ENCODE measurements around the gene CGREF1. TPM values are rescaled to one million over a fixed set of nuclear protein-coding genes. Genes with fewer than 3 reads are reported as not detected.
A peak's percentile ranks its signal among the peaks of the same experiment; 100 is the strongest.

CGREF1 gene
- total RNA-seq, 1 donor from 2014 or later = 2.3 TPM

DNA sequence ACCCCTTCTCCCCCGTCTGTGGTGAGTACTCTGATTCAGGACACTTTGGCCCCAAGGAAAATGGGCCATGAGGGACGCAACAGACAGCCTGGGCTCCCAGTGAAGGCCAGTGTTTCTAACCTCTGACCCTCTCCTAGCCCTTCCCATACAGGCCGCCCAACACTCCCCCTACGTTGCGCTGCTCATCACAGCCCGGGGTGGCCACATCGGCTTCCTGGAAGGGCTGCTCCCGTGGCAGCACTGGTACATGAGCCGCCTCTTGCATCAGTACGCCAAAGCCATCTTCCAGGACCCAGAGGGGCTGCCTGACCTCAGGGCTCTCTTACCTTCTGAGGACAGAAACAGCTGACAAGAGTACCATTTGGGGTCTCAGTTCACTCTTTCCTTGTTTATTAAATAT is 11.5 kb upstream of the CGREF1 start:
- TF ChIP-seq, protein P1, sequence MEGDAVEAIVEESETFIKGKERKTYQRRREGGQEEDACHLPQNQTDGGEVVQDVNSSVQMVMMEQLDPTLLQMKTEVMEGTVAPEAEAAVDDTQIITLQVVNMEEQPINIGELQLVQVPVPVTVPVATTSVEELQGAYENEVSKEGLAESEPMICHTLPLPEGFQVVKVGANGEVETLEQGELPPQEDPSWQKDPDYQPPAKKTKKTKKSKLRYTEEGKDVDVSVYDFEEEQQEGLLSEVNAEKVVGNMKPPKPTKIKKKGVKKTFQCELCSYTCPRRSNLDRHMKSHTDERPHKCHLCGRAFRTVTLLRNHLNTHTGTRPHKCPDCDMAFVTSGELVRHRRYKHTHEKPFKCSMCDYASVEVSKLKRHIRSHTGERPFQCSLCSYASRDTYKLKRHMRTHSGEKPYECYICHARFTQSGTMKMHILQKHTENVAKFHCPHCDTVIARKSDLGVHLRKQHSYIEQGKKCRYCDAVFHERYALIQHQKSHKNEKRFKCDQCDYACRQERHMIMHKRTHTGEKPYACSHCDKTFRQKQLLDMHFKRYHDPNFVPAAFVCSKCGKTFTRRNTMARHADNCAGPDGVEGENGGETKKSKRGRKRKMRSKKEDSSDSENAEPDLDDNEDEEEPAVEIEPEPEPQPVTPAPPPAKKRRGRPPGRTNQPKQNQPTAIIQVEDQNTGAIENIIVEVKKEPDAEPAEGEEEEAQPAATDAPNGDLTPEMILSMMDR (conservative IDR thresholded peaks at IDR 0.05; ENCODE audit: low read depth, low read length) = no peak
- DNase-seq (ENCODE audit: low read depth) = no peak
- H3K4me3 ChIP-seq (ENCODE audit: low read depth, low read length) = no peak overlapping the region

DNA sequence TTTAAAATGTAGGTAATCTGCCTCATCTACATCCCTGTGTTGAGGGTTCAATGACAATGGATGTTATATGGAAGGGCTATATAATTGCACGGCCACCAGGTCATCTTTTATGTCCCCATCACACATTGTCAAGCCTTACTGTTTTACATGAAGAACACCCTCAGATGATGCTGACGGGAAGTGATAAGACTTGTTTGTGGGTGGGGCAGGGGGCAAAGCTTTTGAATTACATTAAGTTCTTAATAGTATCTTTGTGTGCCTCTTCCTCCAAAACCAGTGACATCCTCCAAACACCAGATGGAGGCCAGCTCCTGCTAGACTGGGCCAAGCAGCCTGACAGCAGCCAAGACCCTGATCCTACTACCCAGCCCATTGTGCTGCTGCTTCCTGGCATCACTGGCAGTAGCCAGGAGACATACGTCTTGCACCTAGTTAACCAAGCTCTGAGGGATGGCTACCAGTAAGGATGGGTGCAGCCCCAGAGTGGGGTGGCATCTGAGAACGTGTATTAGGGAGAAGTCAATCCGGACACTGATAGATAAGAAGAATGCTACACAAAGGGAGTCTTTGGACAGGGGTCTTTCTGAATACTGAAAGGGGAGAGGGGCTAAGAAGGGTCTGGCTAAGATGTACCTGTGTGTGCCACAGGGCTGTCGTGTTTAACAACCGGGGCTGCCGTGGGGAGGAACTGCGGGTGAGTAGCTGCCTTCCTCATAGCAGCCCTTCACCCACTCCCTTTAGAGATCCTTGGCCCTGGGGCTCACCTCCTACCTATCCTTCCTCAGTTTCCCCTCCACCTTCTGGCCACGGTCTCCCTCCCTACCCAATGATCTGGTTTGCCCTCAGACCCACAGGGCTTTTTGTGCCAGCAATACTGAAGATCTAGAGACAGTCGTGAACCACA is 10.0 kb upstream of the CGREF1 start:
- TF ChIP-seq, protein P1 (conservative IDR thresholded peaks at IDR 0.05; ENCODE audit: low read depth, low read length) = no peak
- no peak for DNase-seq (ENCODE audit: low read depth)
- H3K4me3 ChIP-seq (ENCODE audit: low read depth, low read length) = no peak overlapping the region

DNA sequence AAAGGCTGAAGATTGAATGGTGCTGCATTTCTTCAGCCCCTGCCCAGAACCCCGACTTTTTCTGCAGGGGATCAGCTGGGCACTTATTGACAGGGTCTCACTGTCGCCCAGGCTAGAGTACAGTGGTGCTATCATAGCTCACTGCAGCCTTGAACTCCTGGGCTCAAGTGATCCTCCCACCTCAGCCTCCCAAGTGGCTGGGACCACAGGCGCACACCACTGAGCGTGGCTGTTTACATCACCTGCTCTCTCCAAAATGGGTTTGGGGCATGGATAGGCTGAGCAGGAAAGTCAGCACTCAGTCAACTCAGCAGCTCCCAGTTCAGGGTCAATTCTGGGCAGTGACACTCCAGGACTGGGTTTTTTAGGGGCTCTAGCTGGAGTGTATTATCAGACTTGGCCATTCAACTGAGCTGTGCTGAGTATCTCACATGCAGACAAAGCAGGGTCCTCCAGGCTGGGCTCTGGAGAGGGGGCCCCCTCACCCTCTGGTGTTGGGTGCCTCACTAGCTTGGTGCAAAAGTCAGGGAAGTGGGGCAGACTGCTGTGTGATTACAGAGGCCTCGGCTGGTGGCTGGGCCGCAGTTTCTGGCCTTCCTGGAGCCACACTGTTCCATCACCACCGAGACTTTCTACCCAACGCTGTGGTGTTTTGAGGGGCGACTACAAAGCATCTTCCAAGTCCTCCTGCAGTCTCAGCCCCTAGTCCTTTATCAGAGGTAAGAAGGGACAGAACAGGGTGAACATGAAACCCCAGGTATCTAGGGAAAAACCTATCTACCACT is 9.1 kb upstream of the CGREF1 start:
- H3K4me3 ChIP-seq (ENCODE audit: low read depth, low read length) = no peak overlapping the region
- DNase-seq (ENCODE audit: low read depth) = no peak
- TF ChIP-seq, protein P1 (conservative IDR thresholded peaks at IDR 0.05; ENCODE audit: low read depth, low read length) = no peak

DNA sequence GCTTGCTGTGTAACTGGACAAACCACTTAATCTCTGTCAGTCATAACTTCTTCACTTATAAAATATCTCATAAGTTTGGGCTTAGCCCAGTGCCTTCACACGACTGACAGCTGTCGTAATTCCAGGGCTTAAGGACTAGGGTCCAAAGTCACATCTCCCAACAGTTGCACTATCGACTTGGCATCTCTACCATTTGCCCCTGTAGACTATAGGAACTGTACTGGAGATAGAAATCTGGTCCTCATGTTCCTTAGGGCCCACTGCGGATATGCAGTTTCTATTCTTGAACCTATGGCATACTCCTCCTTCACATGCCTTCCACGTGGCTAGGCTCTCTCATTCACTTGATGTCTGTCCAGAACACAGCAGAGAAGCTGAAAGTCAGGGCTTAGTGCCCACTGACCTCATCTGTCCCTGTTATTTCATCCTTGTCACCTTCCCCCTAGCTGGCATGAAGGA is 7.4 kb upstream of the CGREF1 start:
- TF ChIP-seq, protein P1 (conservative IDR thresholded peaks at IDR 0.05; ENCODE audit: low read depth, low read length) = no peak
- H3K4me3 ChIP-seq (ENCODE audit: low read depth, low read length) = no peak overlapping the region
- no peak for DNase-seq (ENCODE audit: low read depth)

DNA sequence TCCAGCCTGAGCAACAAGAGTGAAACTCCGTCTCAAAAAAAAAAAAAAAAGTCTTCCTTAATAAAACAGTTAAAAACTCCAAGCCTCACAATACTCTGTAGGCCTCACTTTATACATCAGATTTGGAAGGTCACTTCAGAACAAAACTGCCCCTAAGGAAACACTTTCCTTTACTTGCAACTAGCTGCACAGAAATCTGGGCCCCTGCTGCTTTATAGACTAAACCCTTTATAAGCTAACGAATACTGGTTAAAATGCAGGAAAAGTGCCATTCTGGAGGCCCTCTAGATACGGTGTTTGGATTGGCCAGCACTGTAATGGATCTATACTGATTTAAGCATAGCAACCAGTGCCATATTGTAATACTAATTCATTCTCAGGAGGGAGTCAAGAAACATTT is 6.2 kb upstream of the CGREF1 start:
- no peak for DNase-seq (ENCODE audit: low read depth)
- TF ChIP-seq, protein P1 (conservative IDR thresholded peaks at IDR 0.05; ENCODE audit: low read depth, low read length) = no peak
- H3K4me3 ChIP-seq (ENCODE audit: low read depth, low read length) = no peak overlapping the region

DNA sequence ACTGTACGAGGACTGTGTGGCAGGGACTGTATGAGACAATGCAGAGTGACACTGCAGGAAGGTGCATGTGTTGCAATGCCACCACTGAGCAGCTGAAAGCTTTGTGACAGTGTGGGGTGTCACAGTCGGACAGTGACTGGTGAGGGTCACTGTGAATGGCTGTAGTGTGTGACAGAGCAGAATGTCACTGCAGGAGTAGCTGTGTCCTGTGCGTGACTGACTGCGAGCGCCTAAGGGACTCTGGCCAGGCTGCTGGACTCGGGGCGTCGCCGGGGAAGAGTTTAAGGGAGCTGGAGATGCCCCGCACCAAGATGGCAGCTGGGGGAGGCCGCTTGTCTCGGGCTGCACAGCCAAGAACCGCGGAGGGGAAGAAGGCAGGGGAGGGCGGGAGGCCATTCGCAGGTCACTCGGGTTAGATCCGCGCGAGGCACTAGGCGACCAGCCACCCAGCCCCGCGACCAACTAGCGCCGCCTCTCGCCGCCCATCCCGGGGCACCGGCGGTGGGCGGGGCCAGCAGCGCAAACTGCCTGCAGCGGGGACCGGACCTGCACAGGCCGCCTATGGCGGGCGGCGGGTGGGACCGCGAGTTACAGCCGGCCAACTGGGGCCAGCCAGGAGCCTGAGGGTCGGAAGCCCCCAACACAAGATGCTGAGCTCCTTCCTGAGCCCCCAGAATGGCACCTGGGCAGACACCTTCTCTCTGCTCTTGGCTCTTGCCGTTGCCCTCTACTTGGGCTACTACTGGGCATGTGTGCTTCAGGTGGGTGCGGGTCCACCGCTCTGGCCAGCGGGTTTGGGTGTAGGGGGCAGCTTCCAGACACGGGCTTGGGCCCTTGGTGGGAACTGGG is 4.6 kb upstream of the CGREF1 start, which contains the start of gene ABHD1:
Gene ABHD1, plus strand, starts transcription at position 514 of the 849 bp plus-strand sequence. Its CDS starts 134 bp downstream, at position 648.
- no peak for DNase-seq (ENCODE audit: low read depth)
- TF ChIP-seq, protein P1 (conservative IDR thresholded peaks at IDR 0.05; ENCODE audit: low read depth, low read length) = no peak
- H3K4me3 ChIP-seq (ENCODE audit: low read depth, low read length) = peak within 1 kb of the TSS; percentile 62
